Effector CD4-positive, alpha-beta T cell (primary cell): ENCODE results near the gene NDST3.
"Not testable (repeated sequence)": the region's sequence is repeated elsewhere in the genome, so short reads cannot be mapped to it uniquely, and the experiment has no call there.

Experiments
- DNase-seq: peaks from one replicate; pipeline ENCODE4 v3.0.0-alpha.2; 2020

NDST3 gene

DNA sequence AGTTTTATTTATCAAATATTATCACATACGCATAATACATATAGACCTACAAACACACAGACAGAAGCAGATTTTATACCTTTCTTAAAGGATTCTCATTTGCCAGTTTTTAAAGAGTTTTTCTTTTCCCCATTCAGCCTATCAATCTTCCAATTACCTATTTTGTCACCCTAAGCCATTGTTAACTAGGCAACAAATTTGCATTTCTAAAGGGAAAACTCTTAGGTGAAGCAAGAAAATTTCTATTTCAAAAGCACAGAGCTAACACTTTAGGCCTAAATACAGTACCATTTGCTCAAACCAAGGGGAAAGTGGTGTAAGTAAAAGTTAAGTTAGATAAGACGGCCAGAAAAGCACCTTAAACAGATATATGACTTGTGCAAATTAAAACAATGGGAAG is 156.6 kb downstream of the NDST3 start:
- no peak for DNase-seq

DNA sequence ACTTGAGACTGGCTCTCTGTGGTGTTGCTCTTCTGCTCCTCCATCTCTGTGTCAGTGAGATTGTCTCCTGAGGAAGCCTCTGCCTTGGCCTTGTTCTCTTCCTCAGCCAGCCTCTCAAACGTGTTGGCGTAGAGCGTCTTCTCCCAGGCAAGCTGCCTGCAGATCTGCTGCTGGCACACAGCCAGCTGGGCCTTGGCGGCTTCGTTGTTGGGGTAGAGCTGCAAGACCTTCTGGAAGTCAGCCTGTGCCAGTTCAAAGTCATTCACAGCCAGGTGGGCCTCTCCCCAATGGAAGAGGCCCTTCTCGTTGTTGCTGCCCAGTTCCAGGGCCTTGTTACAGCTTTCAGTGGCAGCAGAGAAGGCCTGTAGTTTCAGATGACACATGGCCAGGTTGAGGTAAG is 159.1 kb downstream of the NDST3 start:
- DNase-seq: no peak

GRCh38 chr4:118206627-118207026 is 172.3 kb downstream of the NDST3 start:
- no peak for DNase-seq

DNA sequence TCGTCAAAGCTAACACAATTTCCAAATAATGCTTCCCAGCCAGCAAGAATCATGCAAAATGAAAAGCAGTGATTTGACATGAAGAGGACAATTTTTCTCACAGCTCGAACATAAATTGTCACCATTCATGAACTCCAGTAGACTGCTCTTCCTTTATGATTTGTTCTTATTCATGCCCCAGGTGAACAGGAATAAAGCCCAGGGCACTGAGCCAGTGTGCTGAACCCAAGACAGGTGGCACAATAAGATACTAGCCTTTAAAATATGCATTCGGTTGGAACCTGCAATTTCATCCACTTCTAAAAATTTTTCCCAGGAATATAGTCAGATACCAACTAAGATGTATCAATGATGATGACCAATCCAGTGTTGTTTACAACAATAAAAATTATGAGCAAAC is 178.8 kb downstream of the NDST3 start:
- DNase-seq: no peak

- DNase-seq: no peak
Measured at GRCh38 chr4:118215826-118216225, 181.5 kb downstream of the NDST3 start.

DNA sequence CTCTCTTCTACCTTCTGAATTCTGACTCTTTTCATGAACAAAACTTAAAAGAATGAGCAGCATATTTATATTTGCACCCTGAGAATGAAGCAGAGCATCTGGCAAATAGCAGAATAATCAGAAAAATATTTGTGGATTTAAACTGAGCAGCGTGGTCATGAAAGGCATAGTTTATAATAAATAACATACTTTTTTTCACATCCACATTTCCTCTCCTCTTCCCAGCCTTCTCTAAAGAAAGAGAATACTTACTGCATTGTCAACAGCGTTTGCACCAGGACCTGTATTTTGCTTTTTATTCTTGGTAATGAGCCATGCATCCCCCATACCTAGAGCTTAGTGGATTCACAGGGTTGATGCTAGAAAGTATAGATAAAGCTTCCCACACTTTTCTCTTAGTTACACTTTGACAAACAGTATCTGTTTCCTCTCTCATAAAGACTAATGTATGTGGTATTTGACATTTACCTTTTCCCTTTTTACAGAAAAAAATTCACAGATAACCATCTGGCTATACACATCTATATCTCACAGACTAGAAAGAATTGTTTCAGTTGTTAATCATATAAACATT is 187.0 kb downstream of the NDST3 start:
- DNase-seq: no peak

- no peak for DNase-seq
Measured at GRCh38 chr4:118224243-118224829, 190.1 kb downstream of the NDST3 start.

GRCh38 chr4:118225511-118225910 is 191.2 kb downstream of the NDST3 start:
- no peak for DNase-seq

DNA sequence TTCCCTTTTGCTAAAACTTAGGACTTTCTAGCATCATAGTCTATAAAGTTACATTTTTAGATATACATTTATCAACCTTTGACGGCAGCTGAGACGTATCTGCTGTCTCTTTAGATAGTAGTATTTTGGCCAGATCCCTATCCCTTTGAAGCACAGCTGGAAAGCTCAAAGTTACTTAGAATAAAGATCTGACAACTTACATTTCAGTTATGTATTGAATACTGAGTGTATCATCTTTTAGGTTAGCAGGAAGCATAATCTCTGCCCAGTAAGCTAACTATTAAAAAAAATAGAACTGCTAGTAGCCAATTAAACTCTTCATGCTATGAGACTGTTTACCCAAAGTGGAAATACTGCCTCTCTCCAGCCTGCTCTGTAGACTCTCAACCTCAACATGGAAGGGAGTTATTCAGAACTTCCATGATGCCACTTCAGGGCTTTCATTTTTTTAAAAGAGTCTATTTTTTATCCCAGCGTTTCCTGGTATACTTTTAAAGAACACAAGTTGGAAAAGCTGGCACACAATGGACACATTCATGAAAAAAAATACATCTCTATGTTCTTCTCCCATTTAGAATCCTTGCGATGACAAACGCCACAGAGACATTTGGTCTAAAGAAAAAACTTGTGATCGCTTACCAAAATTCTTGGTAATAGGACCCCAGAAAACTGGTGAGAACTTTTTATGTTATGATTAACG is 192.2 kb downstream of the NDST3 start:
- no peak for DNase-seq

DNA sequence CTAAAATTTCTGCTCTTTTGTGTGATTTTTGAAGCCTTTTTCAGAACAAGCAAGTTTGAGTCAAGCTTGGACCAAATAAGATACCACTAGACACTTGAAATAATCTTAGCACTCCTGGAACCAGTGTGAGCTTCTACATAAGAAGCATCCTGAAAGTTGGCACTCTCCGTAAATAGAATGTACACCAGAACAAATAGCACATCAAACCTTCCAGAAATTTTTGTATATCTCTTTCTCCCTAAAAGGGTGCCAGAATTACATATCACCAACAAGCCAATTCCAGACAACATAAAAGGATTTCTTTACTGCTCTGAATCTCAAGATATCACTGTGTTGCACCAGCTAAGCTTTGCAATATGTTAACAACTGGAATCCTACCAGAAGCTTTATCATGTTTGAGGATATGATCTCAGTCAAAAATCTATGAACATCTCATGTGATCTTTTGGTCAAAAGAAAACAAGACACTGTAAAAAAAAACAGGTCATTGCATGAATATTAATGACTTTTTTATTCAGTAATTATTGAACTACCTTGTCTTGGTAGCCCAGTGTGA is 201.4 kb downstream of the NDST3 start:
- no peak for DNase-seq

DNA sequence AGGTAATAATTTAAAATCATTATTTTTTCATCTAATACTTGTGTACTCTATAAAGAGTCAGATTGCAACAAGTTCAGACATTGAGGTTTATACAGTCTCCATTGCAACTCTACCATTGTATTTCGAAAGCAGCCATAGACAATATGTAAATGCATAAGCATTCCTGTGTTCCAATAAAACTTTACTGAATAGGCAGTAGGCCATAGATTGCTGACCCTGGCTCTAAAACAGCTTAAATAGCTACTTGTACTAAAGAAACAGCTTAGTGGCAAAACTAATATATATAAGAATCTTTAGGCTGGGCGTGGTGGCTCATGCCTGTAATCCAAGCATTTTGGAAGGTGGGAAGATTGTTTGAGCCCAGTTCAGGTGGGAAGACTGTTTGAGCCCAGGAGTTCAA is 203.2 kb downstream of the NDST3 start:
- no peak for DNase-seq

DNA sequence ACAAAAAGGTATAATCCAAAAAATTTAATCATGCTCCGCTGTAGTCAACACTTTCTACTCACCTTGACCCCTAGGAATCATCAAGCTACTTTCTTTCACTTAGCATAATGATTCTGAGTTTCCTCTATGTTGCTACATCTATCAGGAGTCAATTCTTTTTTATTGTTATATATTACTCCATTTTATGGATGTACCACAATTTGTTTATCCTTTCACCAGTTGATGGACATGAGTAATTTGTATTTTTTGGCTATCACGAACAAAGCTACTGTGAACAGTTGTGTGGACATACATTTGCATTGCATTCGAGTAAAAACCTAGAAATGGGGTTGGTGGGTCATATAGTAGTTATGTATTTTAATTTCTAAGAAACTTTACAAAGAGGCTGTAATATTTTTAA is 215.6 kb downstream of the NDST3 start:
- no peak for DNase-seq

DNA sequence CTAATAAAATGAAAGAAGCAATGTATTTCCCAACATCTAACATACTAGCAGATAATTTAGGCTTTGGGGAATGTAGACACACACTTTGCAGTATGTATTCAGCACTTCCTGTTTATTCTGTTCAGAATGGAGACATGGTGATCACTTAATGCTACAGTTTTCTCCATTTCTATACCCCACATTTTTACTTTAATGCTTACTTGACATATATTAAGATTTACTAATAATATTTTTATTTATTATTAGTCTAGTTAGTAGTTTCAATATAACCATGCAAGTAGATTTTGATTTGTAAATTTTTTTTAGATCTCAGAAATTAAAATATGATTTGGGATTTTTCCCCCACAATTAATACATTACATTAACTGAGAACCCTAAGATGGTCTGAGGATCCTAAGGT is 220.1 kb downstream of the NDST3 start:
- DNase-seq: no peak

- no peak for DNase-seq
Measured at GRCh38 chr4:118259111-118259510, 224.8 kb downstream of the NDST3 start.

DNA sequence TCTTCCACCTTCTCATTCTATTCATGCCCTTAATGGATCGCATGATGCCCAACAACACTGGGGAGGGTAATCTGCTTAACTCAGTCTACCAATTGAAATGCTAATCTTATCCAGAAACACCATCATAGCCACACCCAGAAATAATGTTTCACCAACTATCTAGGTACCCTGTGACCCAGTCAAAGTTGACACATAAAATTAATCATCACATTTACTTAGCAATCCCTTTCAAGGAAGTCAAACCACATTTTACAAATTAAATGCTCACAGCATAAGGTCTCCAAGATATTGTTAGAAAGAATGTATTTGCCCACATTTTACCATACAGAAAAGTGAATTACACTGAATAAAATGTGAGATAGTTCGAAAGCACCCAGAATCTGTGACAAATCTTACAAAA is 226.0 kb downstream of the NDST3 start:
- no peak for DNase-seq

GRCh38 chr4:118264096-118264495 is 229.8 kb downstream of the NDST3 start:
- no peak for DNase-seq

DNA sequence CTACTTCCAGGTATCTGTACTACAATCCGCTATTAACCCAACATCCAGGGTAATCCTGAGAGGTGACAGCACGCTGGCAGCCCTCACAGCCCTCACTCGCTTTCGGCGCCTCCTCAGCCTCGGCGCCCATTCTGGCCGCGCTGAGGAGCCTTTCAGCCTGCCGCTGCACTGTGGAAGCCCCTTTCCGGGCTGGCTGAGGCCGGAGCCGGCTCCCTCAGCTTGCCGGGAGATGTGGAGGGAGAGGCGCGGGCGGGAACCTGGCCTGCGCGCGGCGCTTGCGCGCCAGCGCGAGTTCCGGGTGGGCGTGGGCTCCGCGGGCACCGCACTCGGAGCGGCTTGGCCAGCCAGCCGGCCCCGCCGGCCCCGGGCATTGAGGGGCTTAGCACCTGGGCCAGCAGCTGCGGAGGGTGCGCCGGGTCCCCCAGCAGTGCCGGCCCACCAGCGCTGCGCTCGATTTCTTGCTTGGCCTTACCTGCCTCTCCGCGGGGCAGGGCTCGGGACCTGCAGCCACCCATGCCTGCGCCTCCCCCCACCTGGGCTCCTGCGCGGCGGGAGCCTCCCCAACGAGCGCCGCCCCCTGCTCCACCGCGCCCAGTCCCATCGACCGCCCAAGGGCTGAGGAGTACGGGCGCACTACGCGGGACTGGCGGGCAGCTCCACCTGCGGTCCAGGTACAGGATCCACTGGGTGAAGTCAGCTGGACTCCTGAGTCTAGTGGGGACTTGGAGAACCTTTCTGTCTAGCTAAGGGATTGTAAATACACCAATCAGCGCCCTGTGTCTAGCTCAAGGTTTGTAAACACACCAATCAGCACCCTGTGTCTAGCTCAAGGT is 231.2 kb downstream of the NDST3 start:
- no peak for DNase-seq

DNA sequence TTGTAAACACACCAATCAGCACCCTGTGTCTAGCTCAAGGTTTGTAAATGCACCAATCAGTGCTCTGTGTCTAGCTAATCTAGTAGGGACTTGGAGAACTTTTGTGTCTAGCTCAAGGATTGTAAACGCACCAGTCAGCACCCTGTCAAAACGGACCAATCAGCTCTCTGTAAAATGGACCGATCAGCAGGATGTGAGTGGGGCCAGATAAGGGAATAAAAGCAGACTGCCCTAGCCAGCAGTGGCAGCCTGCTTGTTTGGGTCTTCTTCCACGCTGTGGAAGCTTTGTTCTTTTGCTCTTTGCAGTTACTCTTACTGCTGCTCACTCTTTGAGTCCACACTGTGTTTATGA is 231.8 kb downstream of the NDST3 start:
- not testable (repeated sequence) for DNase-seq

DNA sequence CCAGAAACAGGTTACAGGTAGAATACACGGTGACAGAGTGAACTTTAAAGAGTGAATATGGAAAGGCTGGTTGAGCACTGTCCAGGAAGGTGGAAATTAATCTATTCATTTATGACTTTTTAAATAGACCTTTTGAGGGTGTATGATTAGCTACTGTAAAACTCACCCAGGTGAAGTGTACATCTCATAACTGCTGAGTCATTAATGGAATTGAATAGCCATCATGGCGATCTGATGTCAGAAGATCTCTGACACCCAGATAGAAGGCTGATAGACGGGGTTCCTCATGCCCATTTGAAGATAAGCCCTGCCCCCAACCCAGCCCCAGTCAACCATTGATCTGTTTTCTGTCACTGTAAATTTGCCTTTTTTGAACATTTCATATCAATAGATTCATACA is 234.5 kb downstream of the NDST3 start:
- DNase-seq: no peak

GRCh38 chr4:118270492-118270891 is 236.2 kb downstream of the NDST3 start:
- peak; percentile 5 for DNase-seq

- no peak for DNase-seq
Measured at GRCh38 chr4:118271788-118272187, 237.5 kb downstream of the NDST3 start.

- no peak for DNase-seq
Measured at GRCh38 chr4:118273642-118274041, 239.4 kb downstream of the NDST3 start.

DNA sequence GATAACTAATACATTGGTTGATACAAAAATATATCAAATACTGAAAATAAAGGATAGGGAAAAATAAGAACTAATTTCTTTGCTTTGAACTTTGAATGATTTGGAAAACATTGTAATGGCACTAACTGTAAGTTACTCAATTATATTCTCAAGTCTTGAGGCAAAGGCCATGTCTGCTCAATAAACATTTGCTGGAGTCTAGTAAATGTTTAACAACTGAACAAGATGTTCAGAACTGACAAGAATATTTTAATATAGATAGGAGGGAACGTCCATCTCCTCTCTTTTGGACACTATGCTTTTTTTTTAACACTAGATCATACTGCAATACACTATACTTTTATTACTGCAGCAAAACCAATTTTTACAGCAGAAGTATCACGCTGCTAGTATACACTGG is 242.3 kb downstream of the NDST3 start:
- no peak for DNase-seq

DNA sequence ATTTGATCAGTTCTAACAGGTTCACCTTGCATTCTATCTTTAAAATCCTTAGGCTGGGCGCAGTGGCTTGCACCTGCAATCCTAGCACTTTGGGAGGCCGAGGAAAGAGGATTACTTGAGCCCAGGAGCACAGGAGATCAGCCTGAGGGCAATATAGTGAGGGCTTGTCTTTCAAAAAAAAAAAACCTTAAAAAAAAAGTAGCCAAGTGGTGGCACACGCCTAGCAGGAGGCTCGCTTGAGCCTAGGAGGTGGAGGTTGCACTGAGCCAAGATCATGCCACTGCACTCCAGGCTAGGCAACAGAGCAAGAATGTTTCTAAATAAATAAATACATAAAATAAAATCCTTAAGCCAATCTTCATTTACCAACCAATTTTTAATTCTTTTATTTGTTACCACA is 243.0 kb downstream of the NDST3 start:
- DNase-seq: no peak
